Colonic mucosa (tissue), 4 donors: ENCODE data around the gene NUDC. TPM values are rescaled to one million over a fixed set of nuclear protein-coding genes. Genes with fewer than 3 reads are reported as not detected.

Source experiments
- DNase-seq: peaks from one replicate; pipeline ENCODE4 v3.0.0-alpha.2; 2020
- H3K27ac ChIP-seq: fragments of 200-600 bp; one replicate; pipeline ENCODE4 v1.8.0; 2021
- H3K27me3 ChIP-seq: fragments of 200-600 bp; one replicate; pipeline ENCODE4 v1.8.0; 2021
- H3K36me3 ChIP-seq: fragments of 200-600 bp; one replicate; pipeline ENCODE4 v1.8.0; 2021
- H3K4me1 ChIP-seq: fragments of 200-600 bp; one replicate; pipeline ENCODE4 v1.8.0; 2021; ENCODE audit warnings: mild to moderate bottlenecking
- H3K4me3 ChIP-seq: fragments of 200-600 bp; one replicate; pipeline ENCODE4 v1.8.0; 2021
- H3K9ac ChIP-seq, 2 donors: one replicate each; pipeline ENCODE4 v1.7.0; 2013; ENCODE audit warnings: control low read depth in 2 of 2, low read depth in 2 of 2, low read length in 2 of 2
- H3K9me3 ChIP-seq: fragments of 200-600 bp; one replicate; pipeline ENCODE4 v1.8.0; 2021
- CTCF ChIP-seq: fragments of 200-600 bp; IDR thresholded peaks from one replicate; pipeline ENCODE4 v1.8.0; 2022; ENCODE audit warnings: antibody characterized with exemption, mild to moderate bottlenecking
- intact Hi-C: fragments of 100-400 bp; cut with DNase I; formaldehyde crosslinking; loops from one replicate; pipeline ENCODE4 v1.14.1; 2022
- total RNA-seq, 2 donors: library from RNA; stranded (reverse); fragmentation: NEBNext Ultra II Directional in 1 of 2; extraction: Animal tissue kit (Norgen Biotek cat#: 25700) in 1 of 2; gene quantifications; one replicate each; pipeline ENCODE4 v1.2.1, GENCODE V29; 2021
- donor health status: healthy.
- donor health status: DM: no; HTN: no; CAD: no.
- donor health status: DM: no; HTN: no; CAD: no.

NUDC gene
- total RNA-seq, 2 donors from 2014 or later: 37.9 to 92.5 TPM

GRCh38 chr1:26907071-26907917 is 14.2 kb upstream of the NUDC start:
- Histone ChIP-seq H3K4me1 (peaks cover 11% of the 10 kb centered on the region), H3K9me3 (no peaks in the 10 kb centered on the region), H3K4me3 (no peak overlapping the region), H3K9ac (peak overlapping the region in 1 of 2 donors; percentile 12), H3K36me3 (no peaks in the 10 kb centered on the region), H3K27me3 (no peaks in the 10 kb centered on the region), H3K27ac (no peak overlapping the region)
- no peak for TF ChIP-seq CTCF
- DNase-seq: no peak
- intact Hi-C loops: no loop called here

GRCh38 chr1:26909951-26910342 is 11.6 kb upstream of the NUDC start:
- intact Hi-C loops: no loop called here
- Histone ChIP-seq H3K9me3 (no peaks in the 10 kb centered on the region), H3K36me3 (no peaks in the 10 kb centered on the region), H3K4me3 (no peak overlapping the region), H3K9ac (peak overlapping the region in 1 of 2 donors; percentile 13), H3K27me3 (no peaks in the 10 kb centered on the region), H3K27ac (no peak overlapping the region), H3K4me1 (peaks cover 11% of the 10 kb centered on the region)
- no peak for DNase-seq
- no peak for TF ChIP-seq CTCF

- intact Hi-C loops: no loop called here
- peak; percentile 48 for DNase-seq
- H3K4me1 ChIP-seq: peaks cover 14% of the 10 kb centered on the region
- no peaks in the 10 kb centered on the region for H3K27me3 ChIP-seq
- H3K9me3 ChIP-seq: no peaks in the 10 kb centered on the region
- H3K36me3 ChIP-seq: no peaks in the 10 kb centered on the region
- H3K27ac ChIP-seq: no peak overlapping the region
- H3K4me3 ChIP-seq: no peak overlapping the region
- TF ChIP-seq CTCF: no peak
- peak overlapping the region in 1 of 2 donors; percentile 13 for H3K9ac ChIP-seq
Measured at GRCh38 chr1:26910343-26911160, 11.0 kb upstream of the NUDC start.

- no peak for DNase-seq
- intact Hi-C loops: no loop called here
- H3K4me1 ChIP-seq: peaks cover 14% of the 10 kb centered on the region
- H3K27me3 ChIP-seq: no peaks in the 10 kb centered on the region
- H3K36me3 ChIP-seq: no peaks in the 10 kb centered on the region
- no peaks in the 10 kb centered on the region for H3K9me3 ChIP-seq
- H3K9ac ChIP-seq: no peak overlapping the region
- no peak overlapping the region for H3K4me3 ChIP-seq
- H3K27ac ChIP-seq: no peak overlapping the region
- no peak for TF ChIP-seq CTCF
Measured at GRCh38 chr1:26911399-26912146, 10.0 kb upstream of the NUDC start.

GRCh38 chr1:26912147-26912490 is 9.4 kb upstream of the NUDC start:
- H3K27ac ChIP-seq: no peak overlapping the region
- intact Hi-C loops: no loop called here

More at GRCh38 chr1:26912147-26912490, 9.4 kb upstream of the NUDC start:
- no peak overlapping the region for H3K4me3 ChIP-seq
- no peaks in the 10 kb centered on the region for H3K27me3 ChIP-seq
- peaks cover 14% of the 10 kb centered on the region for H3K4me1 ChIP-seq
- H3K9ac ChIP-seq: no peak overlapping the region
- H3K9me3 ChIP-seq: no peaks in the 10 kb centered on the region
- TF ChIP-seq CTCF: no peak
- no peak for DNase-seq
- no peaks in the 10 kb centered on the region for H3K36me3 ChIP-seq
